Large intestine (tissue), 3 donors: ENCODE data around the gene GALNT18. TPM values are rescaled to one million over a fixed set of nuclear protein-coding genes. Genes with fewer than 3 reads are reported as not detected.

Source experiments
- DNase-seq, 2 donors: peaks; one replicate each; pipeline versions ENCODE4 v3.0.0 to v3.0.0-alpha.2; 2013
- H3K27ac ChIP-seq: one replicate; pipeline ENCODE4 v1.5.1; 2013; ENCODE audit warnings: low read length
- H3K27me3 ChIP-seq: 2 replicates; pipeline ENCODE4 v1.6.1; 2013; ENCODE audit warnings: low read length; ENCODE audit not compliant: control insufficient read depth, insufficient read depth
- H3K36me3 ChIP-seq: 2 replicates; pipeline ENCODE4 v1.6.1; 2013; ENCODE audit warnings: low read length; ENCODE audit not compliant: control insufficient read depth, insufficient read depth
- H3K4me1 ChIP-seq: one replicate; pipeline ENCODE4 v1.6.1; 2013; ENCODE audit warnings: low read length; ENCODE audit not compliant: control insufficient read depth, insufficient read depth
- H3K4me3 ChIP-seq: one replicate; pipeline ENCODE4 v1.5.1; 2013; ENCODE audit warnings: low read length
- H3K9me3 ChIP-seq: one replicate; pipeline ENCODE4 v1.6.1; 2013; ENCODE audit warnings: mild to moderate bottlenecking, low read depth, low read length, moderate library complexity; ENCODE audit not compliant: control insufficient read depth
- WGBS: methylation state at CpG from one replicate; pipeline ENCODE4 v1.1.5; 2013; ENCODE audit warnings: low lambda C conversion rate; ENCODE audit not compliant: insufficient coverage; 5-methylcytosine and 5-hydroxymethylcytosine counted together
- polyA plus RNA-seq: library from polyadenylated mRNA; unstranded; fragments of 120-200 nt; gene quantifications from one replicate; pipeline ENCODE4 v1.2.1, GENCODE V29; 2013

GALNT18 gene
- polyA plus RNA-seq, 1 donor, result 3.7 TPM

GRCh38 chr11:11660363-11660740, 38.5 kb upstream of the GALNT18 start:
- H3K4me1 ChIP-seq, result no peaks in the 10 kb centered on the region
- no CpG with 5 or more reads among the region's 3 CpGs for WGBS
- no peaks in the 10 kb centered on the region for H3K36me3 ChIP-seq
- peaks cover 23% of the 10 kb centered on the region for H3K27me3 ChIP-seq
- H3K9me3 ChIP-seq, result no peaks in the 10 kb centered on the region
- no peak for DNase-seq
- no peak overlapping the region for H3K27ac ChIP-seq
- no peak overlapping the region for H3K4me3 ChIP-seq

- no peaks in the 10 kb centered on the region for H3K36me3 ChIP-seq
- no CpG with 5 or more reads among the region's 3 CpGs for WGBS
- no peaks in the 10 kb centered on the region for H3K4me1 ChIP-seq
- H3K4me3 ChIP-seq, result no peak overlapping the region
- H3K9me3 ChIP-seq, result no peaks in the 10 kb centered on the region
- peaks cover 19% of the 10 kb centered on the region for H3K27me3 ChIP-seq
- H3K27ac ChIP-seq, result no peak overlapping the region
- no peak for DNase-seq
These were observed 38.0 kb upstream of the GALNT18 start for GRCh38 chr11:11659567-11660362.

- 100% methylated on average over 1 of the region's 6 CpGs for WGBS
These were observed 35.6 kb upstream of the GALNT18 start for GRCh38 chr11:11657218-11657955.

GRCh38 chr11:11641581-11641980, 19.8 kb upstream of the GALNT18 start:
- Histone ChIP-seq H3K4me1 (no peaks in the 10 kb centered on the region), H3K27me3 (peaks cover 2% of the 10 kb centered on the region), H3K9me3 (no peaks in the 10 kb centered on the region), H3K36me3 (no peaks in the 10 kb centered on the region), H3K27ac (no peak overlapping the region), H3K4me3 (no peak overlapping the region)
- DNase-seq, result no peak
- no CpG with 5 or more reads among the region's 1 CpG for WGBS

More at GRCh38 chr11:11657218-11657955, 35.6 kb upstream of the GALNT18 start:
- no peak overlapping the region for H3K4me3 ChIP-seq
- DNase-seq, result no peak
- H3K4me1 ChIP-seq, result no peaks in the 10 kb centered on the region
- peaks cover 5% of the 10 kb centered on the region for H3K27me3 ChIP-seq
- H3K9me3 ChIP-seq, result no peaks in the 10 kb centered on the region
- H3K27ac ChIP-seq, result no peak overlapping the region
- no peaks in the 10 kb centered on the region for H3K36me3 ChIP-seq

GRCh38 chr11:11640996-11641395, 19.2 kb upstream of the GALNT18 start:
- no peak for DNase-seq
- no CpG with 5 or more reads among the region's 5 CpGs for WGBS
- H3K9me3 ChIP-seq, result no peaks in the 10 kb centered on the region
- H3K27ac ChIP-seq, result no peak overlapping the region
- peaks cover 3% of the 10 kb centered on the region for H3K27me3 ChIP-seq
- H3K36me3 ChIP-seq, result no peaks in the 10 kb centered on the region
- H3K4me1 ChIP-seq, result no peaks in the 10 kb centered on the region
- no peak overlapping the region for H3K4me3 ChIP-seq

GRCh38 chr11:11640152-11640551, 18.3 kb upstream of the GALNT18 start:
- Histone ChIP-seq H3K4me1 (no peaks in the 10 kb centered on the region), H3K4me3 (no peak overlapping the region), H3K27ac (no peak overlapping the region), H3K27me3 (peaks cover 4% of the 10 kb centered on the region), H3K36me3 (no peaks in the 10 kb centered on the region), H3K9me3 (no peaks in the 10 kb centered on the region)
- WGBS, result 100% methylated on average over 1 of the region's 1 CpG
- DNase-seq, result no peak

GRCh38 chr11:11636671-11637070, 14.9 kb upstream of the GALNT18 start:
- WGBS, result no CpG with 5 or more reads among the region's 3 CpGs
- H3K36me3 ChIP-seq, result no peaks in the 10 kb centered on the region
- H3K27me3 ChIP-seq, result peaks cover 4% of the 10 kb centered on the region
- H3K4me1 ChIP-seq, result no peaks in the 10 kb centered on the region
- no peak overlapping the region for H3K27ac ChIP-seq
- H3K4me3 ChIP-seq, result no peak overlapping the region
- H3K9me3 ChIP-seq, result no peaks in the 10 kb centered on the region
- DNase-seq, result no peak

- DNase-seq, result no peak
- peaks cover 4% of the 10 kb centered on the region for H3K27me3 ChIP-seq
- 63% methylated on average over 2 of the region's 5 CpGs for WGBS
- H3K9me3 ChIP-seq, result no peaks in the 10 kb centered on the region
- H3K36me3 ChIP-seq, result no peaks in the 10 kb centered on the region
- H3K4me3 ChIP-seq, result no peak overlapping the region
- H3K27ac ChIP-seq, result no peak overlapping the region
- no peaks in the 10 kb centered on the region for H3K4me1 ChIP-seq
These were observed 13.6 kb upstream of the GALNT18 start for GRCh38 chr11:11635443-11635842.

GRCh38 chr11:11629368-11629767, 7.6 kb upstream of the GALNT18 start:
- no peaks in the 10 kb centered on the region for H3K36me3 ChIP-seq
- no peak overlapping the region for H3K27ac ChIP-seq
- no peak for DNase-seq
- WGBS, result no CpG with 5 or more reads among the region's 8 CpGs
- peaks cover 22% of the 10 kb centered on the region for H3K27me3 ChIP-seq
- no peaks in the 10 kb centered on the region for H3K9me3 ChIP-seq
- no peak overlapping the region for H3K4me3 ChIP-seq
- H3K4me1 ChIP-seq, result no peaks in the 10 kb centered on the region

GRCh38 chr11:11628651-11629050, 6.8 kb upstream of the GALNT18 start:
- no peaks in the 10 kb centered on the region for H3K4me1 ChIP-seq
- WGBS, result 80% methylated on average over 2 of the region's 4 CpGs
- no peak overlapping the region for H3K4me3 ChIP-seq
- no peak overlapping the region for H3K27ac ChIP-seq
- peaks cover 28% of the 10 kb centered on the region for H3K27me3 ChIP-seq
- no peak for DNase-seq
- H3K36me3 ChIP-seq, result no peaks in the 10 kb centered on the region
- H3K9me3 ChIP-seq, result no peaks in the 10 kb centered on the region
